Measurements from ENCODE around the gene OR8A1. TPM values are rescaled to one million over a fixed set of nuclear protein-coding genes. Genes with fewer than 3 reads are reported as not detected.
"Not testable (repeated sequence)": the region's sequence is repeated elsewhere in the genome, so short reads cannot be mapped to it uniquely, and the experiment has no call there.

The OR8A1 gene
- total and polyA plus RNA-seq, 7 donors, result not detected

DNA sequence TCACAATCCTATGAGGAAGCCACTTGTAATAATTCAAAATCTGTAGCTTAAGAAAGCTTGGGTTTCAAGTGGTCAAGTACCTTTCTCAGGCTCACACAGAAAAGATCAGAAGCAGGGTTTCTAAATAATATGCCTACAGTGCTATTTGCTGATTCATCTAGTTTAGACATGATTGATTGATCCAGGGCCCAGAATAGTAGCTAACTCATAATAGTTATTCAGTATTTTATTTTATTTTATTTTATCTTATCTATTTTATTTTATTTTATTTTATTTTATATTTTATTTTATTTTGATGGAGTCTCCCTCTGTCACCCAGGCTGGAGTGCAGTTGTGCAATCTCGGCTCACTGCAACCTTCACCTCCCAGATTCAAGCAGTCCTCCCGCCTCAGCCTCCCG is 25.5 kb downstream of the OR8A1 start:
- TF ChIP-seq, protein P1, sequence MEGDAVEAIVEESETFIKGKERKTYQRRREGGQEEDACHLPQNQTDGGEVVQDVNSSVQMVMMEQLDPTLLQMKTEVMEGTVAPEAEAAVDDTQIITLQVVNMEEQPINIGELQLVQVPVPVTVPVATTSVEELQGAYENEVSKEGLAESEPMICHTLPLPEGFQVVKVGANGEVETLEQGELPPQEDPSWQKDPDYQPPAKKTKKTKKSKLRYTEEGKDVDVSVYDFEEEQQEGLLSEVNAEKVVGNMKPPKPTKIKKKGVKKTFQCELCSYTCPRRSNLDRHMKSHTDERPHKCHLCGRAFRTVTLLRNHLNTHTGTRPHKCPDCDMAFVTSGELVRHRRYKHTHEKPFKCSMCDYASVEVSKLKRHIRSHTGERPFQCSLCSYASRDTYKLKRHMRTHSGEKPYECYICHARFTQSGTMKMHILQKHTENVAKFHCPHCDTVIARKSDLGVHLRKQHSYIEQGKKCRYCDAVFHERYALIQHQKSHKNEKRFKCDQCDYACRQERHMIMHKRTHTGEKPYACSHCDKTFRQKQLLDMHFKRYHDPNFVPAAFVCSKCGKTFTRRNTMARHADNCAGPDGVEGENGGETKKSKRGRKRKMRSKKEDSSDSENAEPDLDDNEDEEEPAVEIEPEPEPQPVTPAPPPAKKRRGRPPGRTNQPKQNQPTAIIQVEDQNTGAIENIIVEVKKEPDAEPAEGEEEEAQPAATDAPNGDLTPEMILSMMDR (IDR thresholded peaks at IDR 0.05), result no peak
- Histone ChIP-seq H3K4me1 (no peaks in the 10 kb centered on the region), H3K36me3 (ENCODE audit: insufficient read depth in 1 of 2, low read depth in 1 of 2) (no peaks in the 10 kb centered on the region), H3K27ac (no peak overlapping the region), H3K9me3 (no peaks in the 10 kb centered on the region), H3K27me3 (ENCODE audit: insufficient read depth in 3 of 3, low read length in 2 of 3) (peaks cover 0 to 5% (median 0%) of the 10 kb centered on the region in 3 donors), H3K4me3 (no peak overlapping the region)
- 87 to 94% (median 87%) methylated on average over 3 of the region's 3 CpGs for WGBS, 3 donors
- DNase-seq (no peak), ATAC-seq (no peak)
- intact Hi-C loops (cut with DNase I), result no loop called here

DNA sequence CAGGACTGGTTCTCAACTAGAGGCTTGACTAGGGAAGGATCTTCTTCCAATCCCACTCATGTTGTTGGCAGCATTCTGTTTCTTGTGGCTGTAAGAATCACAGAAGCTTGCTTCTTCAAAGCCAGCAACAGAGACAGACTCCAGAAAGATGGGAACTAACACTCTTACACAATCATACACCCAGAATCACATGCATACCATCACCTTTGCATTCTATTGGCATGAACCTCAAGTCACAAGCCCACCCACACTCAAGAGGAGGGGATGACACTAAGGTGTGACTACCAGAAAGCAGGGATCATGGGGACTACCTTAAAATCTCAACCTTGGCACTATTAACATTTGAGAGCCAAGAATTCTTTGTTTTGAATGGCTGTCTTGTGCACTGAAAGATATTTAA is 27.8 kb downstream of the OR8A1 start:
- no peak for ATAC-seq
- Histone ChIP-seq H3K36me3 (ENCODE audit: insufficient read depth in 1 of 2, low read depth in 1 of 2) (no peaks in the 10 kb centered on the region), H3K27ac (no peak overlapping the region), H3K27me3 (ENCODE audit: insufficient read depth in 3 of 3, low read length in 2 of 3) (peaks cover 0 to 3% (median 0%) of the 10 kb centered on the region in 3 donors), H3K4me3 (no peak overlapping the region), H3K4me1 (no peaks in the 10 kb centered on the region), H3K9me3 (no peaks in the 10 kb centered on the region)
- DNase-seq, result no peak
- intact Hi-C loops (cut with DNase I), result no loop called here
- TF ChIP-seq, protein P1 (IDR thresholded peaks at IDR 0.05), result no peak

DNA sequence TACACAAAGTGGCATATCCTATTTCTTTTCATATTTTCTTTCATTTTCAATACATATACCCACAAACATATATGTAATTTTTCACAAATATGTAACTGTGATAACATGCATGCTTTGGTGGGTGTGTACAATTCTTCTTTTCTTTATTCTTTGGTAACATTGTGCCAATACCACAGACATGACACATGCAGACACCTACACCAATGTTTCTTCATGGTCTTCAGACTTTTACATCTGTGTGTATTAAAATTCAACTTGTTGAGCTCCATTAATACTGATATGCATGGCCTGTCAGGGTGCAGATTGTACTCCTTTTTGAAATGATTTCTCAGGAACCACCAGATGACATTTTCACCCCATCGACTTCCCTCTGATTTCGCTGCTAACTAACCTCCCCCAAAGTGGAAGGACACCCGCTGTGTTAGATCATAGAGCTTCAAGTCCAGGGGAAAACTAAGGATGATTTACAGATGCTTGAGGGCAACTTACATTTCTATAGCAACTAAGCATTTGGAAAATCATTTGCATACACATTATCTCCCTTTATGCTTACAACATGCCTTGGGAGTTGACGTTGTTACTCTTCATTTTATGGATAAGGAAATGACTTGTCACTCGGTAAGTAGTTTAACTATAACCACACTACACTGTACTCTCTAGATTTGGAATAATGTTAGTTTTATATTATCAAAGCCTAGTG is 31.0 kb downstream of the OR8A1 start:
- DNase-seq (no peak), ATAC-seq (no peak)
- Histone ChIP-seq H3K4me1 (no peaks in the 10 kb centered on the region), H3K36me3 (ENCODE audit: insufficient read depth in 1 of 2, low read depth in 1 of 2) (no peaks in the 10 kb centered on the region), H3K27me3 (ENCODE audit: insufficient read depth in 3 of 3, low read length in 2 of 3) (no peaks in the 10 kb centered on the region), H3K4me3 (no peak overlapping the region), H3K9me3 (no peaks in the 10 kb centered on the region), H3K27ac (no peak overlapping the region)
- WGBS, 3 donors, result 59 to 66% (median 65%) methylated on average over 5 of the region's 5 CpGs
- intact Hi-C loops (cut with DNase I), result no loop called here
- TF ChIP-seq, protein P1 (IDR thresholded peaks at IDR 0.05), result no peak

DNA sequence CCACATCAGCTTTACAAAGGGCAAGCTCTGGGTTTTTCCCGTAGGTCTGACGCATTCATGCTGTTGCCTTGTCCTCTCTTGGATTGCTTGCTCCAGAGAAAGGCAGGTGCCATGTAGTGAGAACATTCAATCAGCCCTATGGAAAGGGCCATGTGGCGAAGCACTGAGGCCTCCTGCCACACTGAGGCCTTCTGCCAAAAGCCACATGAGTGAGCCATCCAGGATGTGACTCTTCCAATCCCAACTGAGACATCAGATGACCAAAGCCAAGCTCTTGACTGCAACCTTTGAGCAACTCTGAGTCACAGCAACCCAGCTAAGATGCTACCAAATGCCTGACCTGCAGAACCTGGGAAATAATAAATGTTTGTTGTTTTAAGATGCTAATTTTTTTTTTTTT is 32.4 kb downstream of the OR8A1 start:
- ATAC-seq (no peak), DNase-seq (no peak)
- Histone ChIP-seq H3K9me3 (no peaks in the 10 kb centered on the region), H3K27me3 (ENCODE audit: insufficient read depth in 3 of 3, low read length in 2 of 3) (no peaks in the 10 kb centered on the region), H3K27ac (no peak overlapping the region), H3K4me3 (no peak overlapping the region), H3K4me1 (no peaks in the 10 kb centered on the region), H3K36me3 (ENCODE audit: insufficient read depth in 1 of 2, low read depth in 1 of 2) (no peaks in the 10 kb centered on the region)
- intact Hi-C loops (cut with DNase I), result no loop called here
- 51 to 70% (median 61%) methylated on average over 3 of the region's 3 CpGs for WGBS, 3 donors
- TF ChIP-seq, protein P1 (IDR thresholded peaks at IDR 0.05), result no peak

DNA sequence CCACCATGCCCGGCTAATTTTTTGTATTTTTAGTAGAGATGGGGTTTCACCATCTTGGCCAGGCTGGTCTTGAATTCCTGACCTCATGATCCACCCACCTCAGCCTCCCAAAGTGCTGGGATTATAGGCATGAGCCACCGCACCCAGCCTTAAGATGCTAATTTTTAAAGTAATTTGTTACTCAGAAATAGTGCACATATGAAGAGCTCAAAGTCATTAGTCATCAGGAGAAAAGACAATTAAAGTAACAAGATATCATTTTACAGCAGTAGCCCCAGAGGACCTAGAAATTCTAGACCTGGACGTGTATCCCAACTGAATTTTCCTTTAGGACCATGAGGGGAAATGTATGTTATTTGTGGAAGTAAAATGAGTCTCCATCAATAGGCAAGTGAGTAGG is 32.9 kb downstream of the OR8A1 start:
- WGBS, 3 donors, result 59 to 63% (median 61%) methylated on average over 3 of the region's 3 CpGs
- H3K27me3 ChIP-seq (ENCODE audit: insufficient read depth in 3 of 3, low read length in 2 of 3); ATAC-seq; H3K27ac ChIP-seq; DNase-seq; intact Hi-C loops (cut with DNase I); H3K4me1 ChIP-seq; H3K36me3 ChIP-seq (ENCODE audit: insufficient read depth in 1 of 2, low read depth in 1 of 2); H3K9me3 ChIP-seq; H3K4me3 ChIP-seq: not testable (repeated sequence)
